PFSK-1 (cell line): Measurements from ENCODE around the gene PLXDC2.

ENCODE experiments used
- SIN3A ChIP-seq: IDR thresholded peaks from 2 replicates; pipeline ENCODE4 v1.6.1; 2012; ENCODE audit warnings: mild to moderate bottlenecking, low read length, moderate library complexity, borderline replicate concordance; ENCODE audit not compliant: insufficient read depth
- TAF1 ChIP-seq: IDR thresholded peaks from 2 replicates; pipeline ENCODE4 v1.6.1; 2012; ENCODE audit warnings: low read length, control low read depth, borderline replicate concordance; ENCODE audit not compliant: insufficient read depth

DNA sequence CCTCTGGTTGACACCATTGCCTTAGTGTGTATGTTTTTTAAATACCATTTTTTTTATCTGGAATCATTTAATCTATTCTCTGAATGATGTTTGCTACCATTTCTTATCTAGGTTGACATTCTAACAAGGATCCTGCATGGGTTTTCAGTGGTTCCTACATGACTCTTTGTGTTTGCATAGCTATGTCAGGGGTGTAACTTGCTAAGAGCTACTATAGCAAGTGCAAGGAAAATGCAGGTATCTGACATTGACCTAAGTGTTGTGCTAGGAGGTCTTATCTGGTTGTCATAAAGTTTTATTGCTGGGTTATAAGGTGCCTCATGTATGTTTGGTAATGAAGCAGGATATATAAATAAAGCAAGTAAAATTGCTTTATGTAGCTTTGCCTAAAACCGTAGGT, 183.2 kb downstream of the PLXDC2 start:
- TF ChIP-seq SIN3A: no peak
- TF ChIP-seq TAF1: no peak
